HL-60 (cell line): Measurements from ENCODE around the gene ACRV1.

Source experiments
- DNase-seq, 2 experiments: peaks; one replicate each; pipeline ENCODE4 v3.0.0-alpha.2; 2010 to 2020; ENCODE audit warnings: low read depth in 1 of 2, low spot score in 1 of 2
- H3K27ac ChIP-seq: fragments of 250-450 bp; sonication (Bioruptor Pico); replicated peaks from 2 replicates; pipeline ENCODE4 v1.5.1; 2020; ENCODE audit warnings: mild to moderate bottlenecking, moderate library complexity
- H3K27me3 ChIP-seq: fragments of 250-450 bp; sonication (Bioruptor Pico); 2 replicates; pipeline ENCODE4 v1.5.1; 2021; ENCODE audit warnings: mild to moderate bottlenecking, moderate library complexity; ENCODE audit not compliant: insufficient read depth, poor library complexity, severe bottlenecking
- H3K4me3 ChIP-seq: replicated peaks from 2 replicates; pipeline ENCODE4 v1.5.1; 2011; ENCODE audit warnings: mild to moderate bottlenecking, control low read depth, low read length; ENCODE audit not compliant: insufficient read depth
- GABPA ChIP-seq: IDR thresholded peaks from 2 replicates; pipeline ENCODE4 v1.6.1; 2012; ENCODE audit warnings: low read depth
- POLR2AphosphoS5 ChIP-seq: IDR thresholded peaks from 2 replicates; pipeline ENCODE4 v1.6.1; 2012; ENCODE audit warnings: low read depth
- SPI1 ChIP-seq: IDR thresholded peaks from 2 replicates; pipeline ENCODE4 v1.6.1; 2012; ENCODE audit warnings: low read depth, mild to moderate bottlenecking, borderline replicate concordance
- TF ChIP-seq, protein P1 (sequence below): IDR thresholded peaks from one replicate; pipeline ENCODE4 v1.5.1; 2011; ENCODE audit warnings: low read length, control low read depth, inconsistent platforms; ENCODE audit not compliant: insufficient read depth
- TF ChIP-seq, protein P2 (sequence below): IDR thresholded peaks from 2 replicates; pipeline ENCODE4 v1.6.1; 2012; ENCODE audit warnings: low read depth; ENCODE audit not compliant: insufficient replicate concordance

Gene ACRV1

DNA sequence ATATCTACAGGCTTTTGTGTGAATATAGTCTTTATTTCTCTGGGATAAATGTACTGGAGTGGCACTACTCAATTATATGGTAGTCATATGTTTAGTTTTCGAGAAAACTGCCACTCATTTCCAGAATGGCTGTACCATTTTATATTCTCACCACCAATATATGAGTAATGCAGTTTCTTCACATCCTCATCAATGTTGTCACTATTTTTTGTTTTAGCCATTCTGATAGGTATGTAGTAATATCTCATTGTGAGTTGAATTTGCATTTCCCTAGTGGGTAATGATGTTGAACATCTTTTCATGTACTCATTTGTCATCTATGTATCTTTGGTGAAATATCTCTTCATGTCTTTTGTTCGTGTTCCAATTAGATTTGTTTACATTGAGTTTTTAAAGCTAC lies 18.0 kb downstream of the ACRV1 start:
- TF ChIP-seq, protein P1, sequence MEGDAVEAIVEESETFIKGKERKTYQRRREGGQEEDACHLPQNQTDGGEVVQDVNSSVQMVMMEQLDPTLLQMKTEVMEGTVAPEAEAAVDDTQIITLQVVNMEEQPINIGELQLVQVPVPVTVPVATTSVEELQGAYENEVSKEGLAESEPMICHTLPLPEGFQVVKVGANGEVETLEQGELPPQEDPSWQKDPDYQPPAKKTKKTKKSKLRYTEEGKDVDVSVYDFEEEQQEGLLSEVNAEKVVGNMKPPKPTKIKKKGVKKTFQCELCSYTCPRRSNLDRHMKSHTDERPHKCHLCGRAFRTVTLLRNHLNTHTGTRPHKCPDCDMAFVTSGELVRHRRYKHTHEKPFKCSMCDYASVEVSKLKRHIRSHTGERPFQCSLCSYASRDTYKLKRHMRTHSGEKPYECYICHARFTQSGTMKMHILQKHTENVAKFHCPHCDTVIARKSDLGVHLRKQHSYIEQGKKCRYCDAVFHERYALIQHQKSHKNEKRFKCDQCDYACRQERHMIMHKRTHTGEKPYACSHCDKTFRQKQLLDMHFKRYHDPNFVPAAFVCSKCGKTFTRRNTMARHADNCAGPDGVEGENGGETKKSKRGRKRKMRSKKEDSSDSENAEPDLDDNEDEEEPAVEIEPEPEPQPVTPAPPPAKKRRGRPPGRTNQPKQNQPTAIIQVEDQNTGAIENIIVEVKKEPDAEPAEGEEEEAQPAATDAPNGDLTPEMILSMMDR = no peak
- Histone ChIP-seq H3K27ac (no peak overlapping the region), H3K27me3 (no peaks in the 10 kb centered on the region), H3K4me3 (no peak overlapping the region)
- DNase-seq = no peak

DNA sequence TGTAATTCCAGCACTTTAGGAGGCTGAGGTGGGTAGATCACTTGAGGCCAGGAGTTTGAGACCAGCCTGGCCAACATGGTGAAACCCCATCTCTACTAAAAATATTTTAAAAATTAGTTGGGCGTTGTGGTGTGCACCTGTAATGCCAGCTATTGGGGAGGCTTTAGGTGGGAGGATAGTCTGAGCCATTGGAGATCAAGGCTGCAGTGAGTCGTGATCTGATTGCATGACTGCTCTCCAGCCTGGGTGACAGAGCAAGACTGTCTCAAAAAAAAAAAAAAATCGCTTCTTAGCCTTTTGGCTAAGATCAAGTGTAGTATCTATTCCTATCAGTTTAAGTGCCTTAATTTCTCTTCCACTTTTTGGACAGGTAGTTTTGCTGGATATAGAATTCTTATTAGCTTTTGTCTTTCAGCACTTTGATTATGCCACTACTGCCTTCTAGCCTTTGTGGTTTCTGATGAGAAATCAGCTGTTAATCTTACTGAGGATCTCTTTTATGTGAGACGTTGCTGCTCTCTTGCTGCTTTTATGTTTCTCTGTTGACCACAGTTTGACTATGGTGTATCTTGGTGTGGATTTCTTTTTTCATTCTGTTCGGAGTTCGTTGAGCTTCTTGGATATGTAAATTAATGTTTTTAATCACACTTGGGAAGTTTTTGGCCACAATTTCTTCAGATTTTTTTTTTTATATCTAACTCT lies 31.0 kb downstream of the ACRV1 start:
- no peak overlapping the region for H3K4me3 ChIP-seq
- no peaks in the 10 kb centered on the region for H3K27me3 ChIP-seq
- DNase-seq = no peak
- TF ChIP-seq, protein P1 = no peak
- TF ChIP-seq POLR2AphosphoS5 = no peak
- TF ChIP-seq, protein P2, sequence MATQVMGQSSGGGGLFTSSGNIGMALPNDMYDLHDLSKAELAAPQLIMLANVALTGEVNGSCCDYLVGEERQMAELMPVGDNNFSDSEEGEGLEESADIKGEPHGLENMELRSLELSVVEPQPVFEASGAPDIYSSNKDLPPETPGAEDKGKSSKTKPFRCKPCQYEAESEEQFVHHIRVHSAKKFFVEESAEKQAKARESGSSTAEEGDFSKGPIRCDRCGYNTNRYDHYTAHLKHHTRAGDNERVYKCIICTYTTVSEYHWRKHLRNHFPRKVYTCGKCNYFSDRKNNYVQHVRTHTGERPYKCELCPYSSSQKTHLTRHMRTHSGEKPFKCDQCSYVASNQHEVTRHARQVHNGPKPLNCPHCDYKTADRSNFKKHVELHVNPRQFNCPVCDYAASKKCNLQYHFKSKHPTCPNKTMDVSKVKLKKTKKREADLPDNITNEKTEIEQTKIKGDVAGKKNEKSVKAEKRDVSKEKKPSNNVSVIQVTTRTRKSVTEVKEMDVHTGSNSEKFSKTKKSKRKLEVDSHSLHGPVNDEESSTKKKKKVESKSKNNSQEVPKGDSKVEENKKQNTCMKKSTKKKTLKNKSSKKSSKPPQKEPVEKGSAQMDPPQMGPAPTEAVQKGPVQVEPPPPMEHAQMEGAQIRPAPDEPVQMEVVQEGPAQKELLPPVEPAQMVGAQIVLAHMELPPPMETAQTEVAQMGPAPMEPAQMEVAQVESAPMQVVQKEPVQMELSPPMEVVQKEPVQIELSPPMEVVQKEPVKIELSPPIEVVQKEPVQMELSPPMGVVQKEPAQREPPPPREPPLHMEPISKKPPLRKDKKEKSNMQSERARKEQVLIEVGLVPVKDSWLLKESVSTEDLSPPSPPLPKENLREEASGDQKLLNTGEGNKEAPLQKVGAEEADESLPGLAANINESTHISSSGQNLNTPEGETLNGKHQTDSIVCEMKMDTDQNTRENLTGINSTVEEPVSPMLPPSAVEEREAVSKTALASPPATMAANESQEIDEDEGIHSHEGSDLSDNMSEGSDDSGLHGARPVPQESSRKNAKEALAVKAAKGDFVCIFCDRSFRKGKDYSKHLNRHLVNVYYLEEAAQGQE = no peak
- TF ChIP-seq SPI1 = no peak
- TF ChIP-seq GABPA = no peak
- H3K27ac ChIP-seq = no peak overlapping the region

DNA sequence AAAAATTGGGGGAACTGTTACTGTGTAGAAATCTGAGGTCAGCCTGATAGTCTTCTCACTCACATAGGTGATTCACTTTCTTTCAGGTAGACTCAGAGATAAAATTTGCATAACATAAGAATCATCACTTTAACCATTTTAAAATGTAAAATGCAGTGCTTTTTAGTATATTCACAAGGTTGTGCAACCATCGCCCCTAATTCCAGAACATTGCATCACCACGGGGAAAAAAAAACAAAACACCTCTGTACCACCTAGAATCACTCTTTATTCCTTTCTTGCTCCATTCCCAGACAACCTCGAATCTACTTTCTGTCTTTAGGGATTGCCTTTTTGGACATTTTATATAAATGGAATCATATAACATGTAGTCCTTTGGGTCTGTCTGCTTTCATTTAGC lies 34.8 kb downstream of the ACRV1 start:
- no peak for TF ChIP-seq SPI1
- TF ChIP-seq, protein P1 = no peak
- no peak for TF ChIP-seq POLR2AphosphoS5
- TF ChIP-seq GABPA = no peak
- TF ChIP-seq, protein P2 = no peak
- Histone ChIP-seq H3K27ac (no peak overlapping the region), H3K27me3 (no peaks in the 10 kb centered on the region), H3K4me3 (no peak overlapping the region)
- DNase-seq = no peak

DNA sequence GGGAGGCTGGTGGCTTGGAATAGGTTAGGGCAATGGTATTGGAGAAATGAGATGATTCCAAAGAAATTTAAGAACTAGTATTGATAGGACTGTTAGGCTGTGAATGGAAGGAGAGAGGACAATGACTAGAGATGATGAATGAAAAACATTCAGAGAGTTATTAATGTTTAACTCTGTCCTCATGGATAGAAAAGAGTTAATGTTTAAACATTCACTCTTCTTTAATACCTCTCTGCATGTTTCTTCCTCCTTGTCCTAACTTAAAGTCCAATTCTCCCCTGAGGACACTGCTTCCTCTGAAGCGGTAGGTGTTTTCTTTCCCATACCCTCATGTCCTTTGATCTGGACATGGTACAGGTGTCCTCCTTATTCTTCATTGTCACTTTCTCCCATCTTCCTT lies 42.3 kb downstream of the ACRV1 start:
- TF ChIP-seq SPI1 (no peak), GABPA (no peak), POLR2AphosphoS5 (no peak)
- TF ChIP-seq, protein P2 = no peak
- TF ChIP-seq, protein P1 = no peak
- Histone ChIP-seq H3K27ac (no peak overlapping the region), H3K4me3 (no peak overlapping the region), H3K27me3 (no peaks in the 10 kb centered on the region)
- no peak for DNase-seq
